GM18507 (cell line): ENCODE measurements around the gene HRH2.

Experiments
- DNase-seq: peaks from one replicate; pipeline ENCODE4 v3.0.0; 2011; ENCODE audit warnings: low read depth; ENCODE audit not compliant: insufficient read length; ENCODE audit errors: extremely low spot score
- FAIRE-seq: peaks from 2 replicates; lab custom pipeline; 2011; peaks lifted over from hg19 to GRCh38; lab: Jason Lieb, UNC

Gene HRH2

GRCh38 chr5:175671013-175671412, 13.1 kb downstream of the HRH2 start:
- FAIRE-seq (no peak), DNase-seq (no peak)

GRCh38 chr5:175672976-175673648, 15.2 kb downstream of the HRH2 start:
- DNase-seq, result no peak

GRCh38 chr5:175674731-175675346, 17.0 kb downstream of the HRH2 start:
- no peak for DNase-seq
- FAIRE-seq, result no peak

More at GRCh38 chr5:175672976-175673648, 15.2 kb downstream of the HRH2 start:
- FAIRE-seq, result no peak

- DNase-seq (no peak), FAIRE-seq (no peak)
Measured at GRCh38 chr5:175675873-175676272, 18.0 kb downstream of the HRH2 start.

- DNase-seq (no peak), FAIRE-seq (no peak)
Measured at GRCh38 chr5:175677571-175677970, 19.7 kb downstream of the HRH2 start.

GRCh38 chr5:175678074-175678473, 20.2 kb downstream of the HRH2 start:
- no peak for FAIRE-seq
- DNase-seq, result no peak

GRCh38 chr5:175679411-175679810, 21.5 kb downstream of the HRH2 start:
- FAIRE-seq (no peak), DNase-seq (no peak)

DNA sequence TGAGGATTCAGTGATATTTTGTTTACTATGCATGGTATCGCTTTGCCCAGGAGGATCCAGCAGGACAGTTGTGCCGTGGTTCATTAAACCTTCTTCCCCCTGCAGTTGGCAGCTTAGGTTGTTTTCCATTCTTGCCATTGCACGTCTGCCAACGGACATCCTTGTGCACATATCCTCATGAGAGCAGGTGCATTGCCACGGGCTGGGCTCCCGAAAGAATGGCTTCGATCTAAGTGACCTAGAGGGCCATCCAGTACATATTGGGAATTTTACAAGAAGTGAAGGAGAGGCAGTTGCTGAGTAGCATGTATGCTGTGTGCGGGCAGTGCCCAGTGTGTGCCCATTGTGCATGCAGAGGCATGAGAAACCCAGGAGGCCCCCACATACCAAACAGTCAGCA, 22.1 kb downstream of the HRH2 start:
- FAIRE-seq, result no peak
- DNase-seq, result no peak

DNA sequence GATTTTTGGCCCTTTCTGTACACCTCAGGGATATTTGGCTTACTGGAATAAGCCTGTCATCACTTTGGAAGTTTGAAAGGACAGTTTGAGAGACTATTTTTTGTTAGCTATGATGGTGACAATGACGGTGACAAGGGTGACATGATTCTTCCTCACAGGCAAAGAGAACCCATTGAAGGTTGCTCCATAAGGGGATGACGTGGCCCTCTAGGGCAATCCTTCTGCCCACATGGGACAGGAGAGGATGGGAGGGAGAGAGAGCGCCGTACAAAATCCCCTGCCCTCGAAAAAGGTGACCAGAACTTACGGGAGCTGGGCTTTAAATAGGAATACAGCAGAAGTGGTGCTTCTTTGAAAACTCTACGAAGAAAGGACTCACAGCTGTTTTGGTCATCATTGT, 22.6 kb downstream of the HRH2 start:
- FAIRE-seq (no peak), DNase-seq (no peak)

DNA sequence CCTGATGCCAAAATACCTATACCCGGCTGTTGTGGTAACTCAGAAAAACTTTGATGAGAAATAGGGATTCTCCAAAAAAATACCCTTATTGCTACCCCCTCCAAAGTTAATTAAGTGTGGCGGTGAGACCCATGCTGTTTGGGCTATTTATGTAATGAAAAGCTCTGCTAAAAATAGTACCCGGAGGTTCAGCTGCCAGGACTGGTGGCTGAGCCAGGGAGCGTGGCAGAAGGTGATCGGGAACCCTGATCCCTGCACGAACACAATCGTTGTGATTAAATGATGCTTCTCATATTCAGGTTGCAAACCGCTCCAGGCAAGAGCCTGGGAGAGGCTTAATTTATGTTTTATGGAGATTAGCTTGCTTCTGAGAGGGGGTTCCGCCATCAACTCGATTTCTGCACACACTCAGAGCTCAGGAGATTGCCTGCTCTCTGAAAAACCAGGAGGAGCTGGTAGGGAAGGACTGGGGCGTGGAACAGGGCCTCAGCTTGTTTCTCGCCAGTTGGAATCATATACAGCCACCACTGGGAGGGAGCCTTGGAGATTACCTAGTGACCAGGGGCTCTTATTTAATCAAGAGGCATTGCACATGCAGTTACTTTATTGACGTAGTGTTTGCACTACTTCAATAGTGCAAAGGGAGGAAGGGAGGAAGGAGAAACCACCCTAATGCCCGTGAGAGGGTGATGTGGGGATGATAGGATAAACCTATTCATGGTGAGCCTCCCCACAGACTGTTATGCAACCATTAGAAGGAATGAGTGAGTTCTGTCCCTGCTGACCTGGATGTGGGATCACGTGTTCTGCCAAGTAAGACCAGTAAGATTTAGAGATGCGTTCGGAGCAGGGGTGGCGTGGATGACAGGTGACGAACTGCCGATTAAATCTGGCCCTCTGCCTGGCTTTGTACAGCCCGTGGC, 23.4 kb downstream of the HRH2 start:
- FAIRE-seq (no peak), DNase-seq (no peak)

DNA sequence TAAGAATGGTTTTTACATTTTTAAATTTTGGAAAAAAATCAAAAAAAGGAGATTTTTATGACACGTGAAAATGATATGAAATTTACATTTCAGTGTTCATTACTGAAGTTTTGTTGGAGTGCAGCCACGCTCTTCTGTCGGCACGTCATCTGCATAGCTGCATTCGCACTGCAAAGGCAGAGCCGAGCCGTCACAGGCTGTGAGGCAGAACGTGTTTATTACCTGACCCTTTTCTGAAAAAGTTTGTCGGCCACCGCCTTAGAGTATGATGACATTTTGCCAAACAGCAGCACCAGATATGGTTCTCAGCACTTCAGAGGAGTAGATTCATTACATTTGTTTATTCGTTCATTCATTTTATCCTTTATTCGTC, 24.1 kb downstream of the HRH2 start:
- FAIRE-seq, result no peak
- DNase-seq, result no peak

DNA sequence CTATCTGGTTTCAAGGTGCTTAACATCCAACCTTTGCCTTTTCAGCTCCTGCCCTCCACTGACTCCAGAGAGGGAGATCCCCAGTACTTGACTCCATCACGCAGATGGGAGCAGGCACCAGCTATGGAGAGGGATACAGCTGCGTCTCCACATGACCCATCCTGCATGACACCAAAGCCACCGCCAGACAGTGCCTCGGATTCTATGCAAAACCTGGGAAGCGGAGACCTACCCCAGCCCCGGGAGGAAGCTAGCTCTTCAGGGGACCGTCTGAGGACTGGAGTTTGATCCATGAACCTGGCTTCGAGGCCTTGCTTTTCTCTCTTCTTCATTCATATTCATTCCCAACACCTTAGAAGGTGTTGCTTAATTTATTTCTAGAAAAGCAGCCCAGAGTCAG, 24.8 kb downstream of the HRH2 start:
- FAIRE-seq (no peak), DNase-seq (no peak)

GRCh38 chr5:175683231-175683630, 25.4 kb downstream of the HRH2 start:
- FAIRE-seq (no peak), DNase-seq (no peak)

DNA sequence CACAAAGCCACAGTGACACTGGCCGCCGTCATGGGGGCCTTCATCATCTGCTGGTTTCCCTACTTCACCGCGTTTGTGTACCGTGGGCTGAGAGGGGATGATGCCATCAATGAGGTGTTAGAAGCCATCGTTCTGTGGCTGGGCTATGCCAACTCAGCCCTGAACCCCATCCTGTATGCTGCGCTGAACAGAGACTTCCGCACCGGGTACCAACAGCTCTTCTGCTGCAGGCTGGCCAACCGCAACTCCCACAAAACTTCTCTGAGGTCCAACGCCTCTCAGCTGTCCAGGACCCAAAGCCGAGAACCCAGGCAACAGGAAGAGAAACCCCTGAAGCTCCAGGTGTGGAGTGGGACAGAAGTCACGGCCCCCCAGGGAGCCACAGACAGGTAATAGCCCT, 26.1 kb downstream of the HRH2 start:
- no peak for DNase-seq
- no peak for FAIRE-seq

DNA sequence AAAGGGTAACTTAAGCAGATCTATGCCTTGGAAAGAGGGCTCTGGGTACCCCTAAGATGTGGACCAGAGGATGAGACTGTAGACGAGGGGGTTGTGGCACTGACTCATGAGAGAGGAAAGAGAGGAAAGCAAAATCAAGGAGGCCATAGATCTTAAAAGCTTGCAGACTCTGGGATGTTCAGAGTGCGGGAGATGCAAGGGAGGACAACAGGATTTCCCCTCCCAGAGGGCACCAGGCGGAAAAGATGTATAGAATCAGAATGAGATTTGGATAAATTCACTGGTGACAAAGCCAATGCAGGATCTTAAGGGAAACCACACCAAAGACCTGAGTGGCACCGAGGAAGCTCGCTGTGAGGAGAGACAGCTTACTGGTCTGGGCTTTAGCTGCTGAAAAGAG, 27.1 kb downstream of the HRH2 start:
- FAIRE-seq (no peak), DNase-seq (no peak)

- FAIRE-seq (no peak), DNase-seq (no peak)
Measured at GRCh38 chr5:175685701-175686350, 28.0 kb downstream of the HRH2 start.

GRCh38 chr5:175686396-175686795, 28.5 kb downstream of the HRH2 start:
- no peak for FAIRE-seq
- DNase-seq, result no peak

GRCh38 chr5:175686826-175687225, 29.0 kb downstream of the HRH2 start:
- no peak for DNase-seq
- FAIRE-seq, result no peak

DNA sequence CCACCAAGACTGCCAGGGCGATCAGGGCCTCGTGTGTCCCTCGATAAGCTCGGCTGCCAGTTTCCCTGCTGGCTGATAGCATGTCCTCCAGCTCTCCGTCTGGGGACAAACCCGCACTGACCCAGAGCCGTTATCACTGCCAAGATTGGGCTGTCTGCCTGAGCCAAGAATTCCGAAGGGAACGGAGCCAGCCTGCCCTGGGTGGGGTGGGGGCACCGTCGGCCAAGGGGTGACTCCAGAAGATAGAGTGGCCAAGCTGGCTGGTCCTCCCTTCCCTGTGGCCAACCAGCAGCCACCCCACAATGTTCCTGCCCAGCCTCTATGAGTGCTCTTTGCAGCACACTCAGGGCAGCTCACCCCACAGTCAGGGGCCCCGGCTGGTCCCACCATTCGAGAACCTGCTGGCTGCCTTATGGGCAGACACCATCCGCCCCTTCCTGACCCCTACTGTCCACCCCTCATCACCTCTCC, 29.4 kb downstream of the HRH2 start:
- DNase-seq (no peak), FAIRE-seq (no peak)
